ENCODE data around the gene ACP4.
"Not testable (repeated sequence)": the region's sequence is repeated elsewhere in the genome, so short reads cannot be mapped to it uniquely, and the experiment has no call there.

ACP4 gene

GRCh38 chr19:50777261-50777660 lies 13.0 kb upstream of the ACP4 start:
- DNase-seq = no peak

GRCh38 chr19:50777830-50778303 lies 12.3 kb upstream of the ACP4 start:
- no peak for DNase-seq

GRCh38 chr19:50778906-50779430 lies 11.2 kb upstream of the ACP4 start:
- no peak for DNase-seq

- DNase-seq = no peak
These were observed 10.4 kb upstream of the ACP4 start for GRCh38 chr19:50779504-50780457.

GRCh38 chr19:50780753-50781435 lies 9.3 kb upstream of the ACP4 start:
- no peak for DNase-seq

- DNase-seq = not testable (repeated sequence)
These were observed 6.4 kb upstream of the ACP4 start for GRCh38 chr19:50783848-50784152.

GRCh38 chr19:50784710-50785109 lies 5.5 kb upstream of the ACP4 start:
- no peak for DNase-seq

- no peak for DNase-seq
These were observed 4.9 kb upstream of the ACP4 start for GRCh38 chr19:50785329-50785728.

- DNase-seq = no peak
These were observed 780 bp downstream of the ACP4 start for GRCh38 chr19:50790922-50791467.

GRCh38 chr19:50791594-50792271 lies 1.5 kb downstream of the ACP4 start:
- no peak for DNase-seq

GRCh38 chr19:50792272-50793250 lies 2.3 kb downstream of the ACP4 start:
- no peak for DNase-seq

GRCh38 chr19:50793558-50794065 lies 3.4 kb downstream of the ACP4 start:
- no peak for DNase-seq

- DNase-seq = no peak
These were observed 4.1 kb downstream of the ACP4 start for GRCh38 chr19:50794074-50794875.

GRCh38 chr19:50794876-50795663 lies 4.9 kb downstream of the ACP4 start:
- no peak for DNase-seq

GRCh38 chr19:50795664-50796073 lies 5.5 kb downstream of the ACP4 start:
- DNase-seq = no peak

- DNase-seq = no peak
These were observed 6.0 kb downstream of the ACP4 start for GRCh38 chr19:50796128-50796633.

- DNase-seq = no peak
These were observed 6.6 kb downstream of the ACP4 start for GRCh38 chr19:50796634-50797428.

- DNase-seq = no peak
These were observed 7.2 kb downstream of the ACP4 start for GRCh38 chr19:50797429-50797780.
